WTC11 (cell line): ENCODE results near the gene SLC47A2. TPM values are rescaled to one million over a fixed set of nuclear protein-coding genes. Genes with fewer than 3 reads are reported as not detected.

ENCODE experiments used
- ATAC-seq: fragments of 200-7000 bp; cut with Tn5 transposase; 2 replicates; pipeline ENCODE4 v1.10.0; 2021; ENCODE audit warnings: mild to moderate bottlenecking, moderate library complexity
- CTCF ChIA-PET: fragments of 300-600 bp; sonication (Branson Sonifier 250); formaldehyde crosslinking; loops from one replicate; lab custom pipeline; 2021; ENCODE audit warnings: antibody characterized with exemption; lab: Charles Lee
- POLR2A ChIA-PET: fragments of 350-600 bp; sonication (Branson Sonifier 250); formaldehyde crosslinking; loops from one replicate; lab custom pipeline; 2021; ENCODE audit warnings: antibody characterized with exemption; lab: Charles Lee
- DNase-seq: peaks from one replicate; pipeline ENCODE4 v3.0.0; 2021; ENCODE audit warnings: low spot score
- H3K27ac Mint-ChIP-seq: 2 replicates; pipeline ENCODE4 v1.8.0; 2021; ENCODE audit warnings: mixed read lengths
- H3K27me3 Mint-ChIP-seq: 2 replicates; pipeline ENCODE4 v1.8.0; 2021; ENCODE audit warnings: low read depth, mild to moderate bottlenecking, moderate library complexity, mixed read lengths
- H3K36me3 Mint-ChIP-seq: 2 replicates; pipeline ENCODE4 v1.8.0; 2021; ENCODE audit warnings: mixed read lengths
- H3K4me1 Mint-ChIP-seq: 2 replicates; pipeline ENCODE4 v1.8.0; 2022; ENCODE audit warnings: mixed read lengths
- H3K4me3 Mint-ChIP-seq: 2 replicates; pipeline ENCODE4 v1.8.0; 2021; ENCODE audit warnings: mild to moderate bottlenecking, moderate library complexity, mixed read lengths
- H3K9me3 Mint-ChIP-seq: 2 replicates; pipeline ENCODE4 v1.8.0; 2021; ENCODE audit warnings: mixed read lengths
- ATF1 ChIP-seq: sonication (generic); formaldehyde crosslinking; IDR thresholded peaks from 2 replicates; pipeline ENCODE4 v1.8.1; 2023; ENCODE audit warnings: mild to moderate bottlenecking, moderate library complexity, missing genetic modification reagents
- CREB1 ChIP-seq: sonication (generic); formaldehyde crosslinking; IDR thresholded peaks from 2 replicates; pipeline ENCODE4 v1.8.0; 2023; ENCODE audit warnings: mild to moderate bottlenecking, missing genetic modification reagents
- E2F1 ChIP-seq: sonication (generic); formaldehyde crosslinking; IDR thresholded peaks from 2 replicates; pipeline ENCODE4 v1.8.0; 2022; ENCODE audit warnings: mild to moderate bottlenecking, missing genetic modification reagents
- E2F5 ChIP-seq: sonication (generic); formaldehyde crosslinking; IDR thresholded peaks from 2 replicates; pipeline ENCODE4 v1.8.1; 2022; ENCODE audit warnings: mild to moderate bottlenecking, moderate library complexity, missing genetic modification reagents
- JAZF1 ChIP-seq: fragments of 250-450 bp; sonication (Bioruptor Pico); IDR thresholded peaks from 2 replicates; pipeline ENCODE4 v1.9.0; 2021; ENCODE audit warnings: moderate library complexity, mild to moderate bottlenecking, inconsistent platforms
- MAX ChIP-seq: sonication (generic); formaldehyde crosslinking; IDR thresholded peaks from 2 replicates; pipeline ENCODE4 v1.8.0; 2022; ENCODE audit warnings: mild to moderate bottlenecking, missing genetic modification reagents
- TEAD1 ChIP-seq: sonication (generic); formaldehyde crosslinking; IDR thresholded peaks from 2 replicates; pipeline ENCODE4 v1.8.0; 2022; ENCODE audit warnings: mild to moderate bottlenecking, missing genetic modification reagents
- TEAD4 ChIP-seq: sonication (generic); formaldehyde crosslinking; IDR thresholded peaks from 2 replicates; pipeline ENCODE4 v1.8.0; 2022; ENCODE audit warnings: mild to moderate bottlenecking, missing genetic modification reagents
- ZNF416 ChIP-seq: fragments of 250-450 bp; sonication (Bioruptor Pico); IDR thresholded peaks from 2 replicates; pipeline ENCODE4 v1.9.0; 2021; ENCODE audit warnings: mild to moderate bottlenecking, inconsistent platforms
- total RNA-seq: library from RNA; stranded (reverse); gene quantifications from 3 replicates; pipeline ENCODE4 v1.2.3, GENCODE V29; 2021
- TF ChIP-seq, protein P1 (sequence below): sonication (generic); formaldehyde crosslinking; IDR thresholded peaks from 2 replicates; pipeline ENCODE4 v1.8.1; 2022; ENCODE audit warnings: low read depth, missing genetic modification reagents, borderline replicate concordance
- TF ChIP-seq, protein P2 (sequence below): sonication (generic); formaldehyde crosslinking; IDR thresholded peaks from 2 replicates; pipeline ENCODE4 v1.8.0; 2022; ENCODE audit warnings: mild to moderate bottlenecking, missing genetic modification reagents

SLC47A2 gene
- total RNA-seq, 1 experiment from 2014 or later = not detected

GRCh38 chr17:19748807-19749193 lies 32.4 kb upstream of the SLC47A2 start:
- Mint-ChIP-seq H3K36me3 (no peaks in the 10 kb centered on the region), H3K4me1 (peaks cover 22% of the 10 kb centered on the region), H3K27ac (no peak overlapping the region), H3K27me3 (peaks cover 13% of the 10 kb centered on the region; the same call in 1 of the 2 replicates), H3K9me3 (no peaks in the 10 kb centered on the region), H3K4me3 (no peak overlapping the region)
- no peak for TF ChIP-seq ATF1
- ATAC-seq (no peak), DNase-seq (no peak)
- ChIA-PET POLR2A (no interaction called here), CTCF (interaction anchor here (0.9 to 2.5 kb wide), 4 partner anchors 13 to 101 kb away, joined by 3 to 17 read pairs (median 4); partner anchors contain the start of gene ALDH3A2)

DNA sequence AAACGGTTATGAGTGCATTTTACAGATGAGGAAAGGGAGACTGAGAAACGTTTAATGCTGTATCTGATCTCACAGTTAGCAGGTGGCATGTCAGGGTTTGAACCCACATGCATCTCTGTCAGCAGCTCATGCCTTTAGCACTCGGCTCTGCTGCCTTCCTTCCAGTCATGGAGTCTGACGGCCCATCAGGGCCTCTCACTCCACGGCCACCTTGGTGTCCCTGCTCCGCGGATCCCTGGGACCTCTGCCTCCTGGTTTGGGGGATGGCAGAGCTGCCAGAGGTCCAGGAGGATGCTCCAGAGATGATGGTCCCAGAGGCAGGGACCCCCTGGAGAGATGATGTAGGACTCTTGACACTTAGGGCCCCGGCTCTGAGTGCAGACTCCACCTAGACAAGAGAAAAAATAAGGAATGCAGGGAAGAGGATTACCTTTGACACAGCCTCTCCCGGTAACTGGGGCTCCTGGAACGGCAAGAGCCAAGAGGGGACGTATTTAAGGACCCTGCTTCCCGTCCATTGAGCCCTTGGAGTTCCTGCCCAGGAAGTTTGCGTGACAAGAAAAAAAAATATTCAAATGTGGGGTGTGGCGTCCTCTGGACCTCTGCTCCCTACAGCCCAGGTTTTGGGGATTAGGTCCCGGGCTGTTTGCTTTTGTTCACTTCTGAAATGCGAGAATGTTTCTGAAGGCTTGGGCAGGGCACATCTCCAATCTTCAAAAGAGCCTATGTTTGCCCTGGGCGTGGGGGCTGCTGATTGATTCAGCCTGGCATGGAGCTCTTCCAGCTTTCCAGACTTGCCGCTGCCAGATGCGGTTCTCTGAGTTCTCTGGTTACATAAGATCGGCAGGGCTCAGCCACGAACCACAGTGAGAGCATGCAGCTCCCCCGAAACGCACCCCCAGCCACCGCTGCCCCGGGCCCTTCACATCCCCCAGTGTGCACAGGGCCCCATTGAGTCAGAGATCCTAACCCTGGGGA lies 31.7 kb upstream of the SLC47A2 start, which contains the start of gene ALDH3A1:
Gene ALDH3A1, minus strand, starts transcription at position 470 of the 978 bp plus-strand sequence. CDS start 3,169 bp downstream, outside the sequence.
- no peaks in the 10 kb centered on the region for H3K36me3 Mint-ChIP-seq
- POLR2A ChIA-PET = no interaction called here
- CTCF ChIA-PET = interaction anchor here (0.8 to 2.5 kb wide), 6 partner anchors 14 to 385 kb away, joined by 3 to 17 read pairs (median 4); partner anchors contain the start of gene ALDH3A2
- H3K9me3 Mint-ChIP-seq = no peaks in the 10 kb centered on the region
- H3K4me3 Mint-ChIP-seq = no peak within 1 kb of the TSS
- TF ChIP-seq CREB1 (CRISPR knock-in tag) (no peak), TEAD4 (CRISPR knock-in tag) (no peak), TEAD1 (no peak), E2F1 (CRISPR knock-in tag) (no peak)
- TF ChIP-seq, protein P1, sequence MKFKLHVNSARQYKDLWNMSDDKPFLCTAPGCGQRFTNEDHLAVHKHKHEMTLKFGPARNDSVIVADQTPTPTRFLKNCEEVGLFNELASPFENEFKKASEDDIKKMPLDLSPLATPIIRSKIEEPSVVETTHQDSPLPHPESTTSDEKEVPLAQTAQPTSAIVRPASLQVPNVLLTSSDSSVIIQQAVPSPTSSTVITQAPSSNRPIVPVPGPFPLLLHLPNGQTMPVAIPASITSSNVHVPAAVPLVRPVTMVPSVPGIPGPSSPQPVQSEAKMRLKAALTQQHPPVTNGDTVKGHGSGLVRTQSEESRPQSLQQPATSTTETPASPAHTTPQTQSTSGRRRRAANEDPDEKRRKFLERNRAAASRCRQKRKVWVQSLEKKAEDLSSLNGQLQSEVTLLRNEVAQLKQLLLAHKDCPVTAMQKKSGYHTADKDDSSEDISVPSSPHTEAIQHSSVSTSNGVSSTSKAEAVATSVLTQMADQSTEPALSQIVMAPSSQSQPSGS = no peak
- no peak within 1 kb of the TSS for H3K27ac Mint-ChIP-seq
- peaks cover 13% of the 10 kb centered on the region; the same call in 1 of the 2 replicates for H3K27me3 Mint-ChIP-seq
- no peak for ATAC-seq
- peaks cover 22% of the 10 kb centered on the region for H3K4me1 Mint-ChIP-seq
- no peak for DNase-seq

DNA sequence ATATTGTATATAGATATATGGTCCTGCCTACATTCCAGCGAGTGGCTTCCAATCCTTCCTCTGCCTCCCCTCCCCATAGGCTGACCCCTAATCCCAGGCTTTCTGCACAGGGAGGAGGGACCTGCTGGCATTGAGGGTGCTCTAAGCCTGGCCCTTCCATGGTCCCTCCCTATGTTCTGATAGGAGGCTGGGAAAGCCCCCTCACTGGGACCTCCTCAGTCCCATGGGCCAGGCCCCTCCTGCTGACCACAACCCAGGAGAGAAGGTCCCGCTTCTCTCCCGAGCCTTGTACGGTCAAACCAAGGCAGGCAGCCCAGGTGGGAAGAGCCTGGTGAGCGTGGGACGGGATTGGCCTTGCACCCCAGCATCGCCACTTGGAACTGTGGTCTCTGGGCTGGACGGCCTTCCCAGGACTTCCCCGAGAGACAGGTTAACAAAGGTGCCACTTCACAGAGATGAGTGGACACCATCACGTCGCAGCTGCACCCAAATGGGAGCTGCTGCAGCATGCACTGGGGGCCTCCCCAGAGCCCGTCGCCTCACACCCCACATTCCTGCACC lies 30.9 kb upstream of the SLC47A2 start:
- ChIA-PET CTCF (interaction anchor here (0.8 to 1.1 kb wide), 2 partner anchors 15 to 384 kb away, joined by 3 to 6 read pairs; no protein-coding TSS in a partner anchor), POLR2A (no interaction called here)
- no peak for ATAC-seq
- Mint-ChIP-seq H3K27me3 (peaks cover 13% of the 10 kb centered on the region; the same call in 1 of the 2 replicates), H3K36me3 (no peaks in the 10 kb centered on the region), H3K4me3 (no peak overlapping the region), H3K27ac (no peak overlapping the region), H3K9me3 (no peaks in the 10 kb centered on the region)
- DNase-seq = no peak
- TF ChIP-seq MAX (CRISPR knock-in tag) (no peak), E2F5 (CRISPR knock-in tag) (no peak), JAZF1 (CRISPR knock-in tag) (no peak), ZNF416 (CRISPR knock-in tag) (no peak)
- TF ChIP-seq, protein P2, sequence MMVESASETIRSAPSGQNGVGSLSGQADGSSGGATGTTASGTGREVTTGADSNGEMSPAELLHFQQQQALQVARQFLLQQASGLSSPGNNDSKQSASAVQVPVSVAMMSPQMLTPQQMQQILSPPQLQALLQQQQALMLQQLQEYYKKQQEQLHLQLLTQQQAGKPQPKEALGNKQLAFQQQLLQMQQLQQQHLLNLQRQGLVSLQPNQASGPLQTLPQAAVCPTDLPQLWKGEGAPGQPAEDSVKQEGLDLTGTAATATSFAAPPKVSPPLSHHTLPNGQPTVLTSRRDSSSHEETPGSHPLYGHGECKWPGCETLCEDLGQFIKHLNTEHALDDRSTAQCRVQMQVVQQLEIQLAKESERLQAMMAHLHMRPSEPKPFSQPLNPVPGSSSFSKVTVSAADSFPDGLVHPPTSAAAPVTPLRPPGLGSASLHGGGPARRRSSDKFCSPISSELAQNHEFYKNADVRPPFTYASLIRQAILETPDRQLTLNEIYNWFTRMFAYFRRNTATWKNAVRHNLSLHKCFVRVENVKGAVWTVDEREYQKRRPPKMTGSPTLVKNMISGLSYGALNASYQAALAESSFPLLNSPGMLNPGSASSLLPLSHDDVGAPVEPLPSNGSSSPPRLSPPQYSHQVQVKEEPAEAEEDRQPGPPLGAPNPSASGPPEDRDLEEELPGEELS (CRISPR knock-in tag) = no peak
- TF ChIP-seq, all 79 proteins: peak for 0
- peaks cover 22% of the 10 kb centered on the region for H3K4me1 Mint-ChIP-seq
